Neural crest cell (in vitro differentiated cells): ENCODE results near the gene DPEP3. TPM values are rescaled to one million over a fixed set of nuclear protein-coding genes. Genes with fewer than 3 reads are reported as not detected.

Experiments
- DNase-seq: peaks from one replicate; pipeline ENCODE4 v3.0.0; 2021; ENCODE audit warnings: low read depth, mixed read lengths, low spot score
- H3K27ac Mint-ChIP-seq: one replicate; pipeline ENCODE4 v1.8.0; 2021; ENCODE audit warnings: mild to moderate bottlenecking, mixed read lengths; ENCODE audit not compliant: unreplicated experiment
- H3K27me3 Mint-ChIP-seq: 2 replicates; pipeline ENCODE4 v1.8.0; 2021; ENCODE audit warnings: low read depth, mild to moderate bottlenecking, mixed read lengths
- H3K36me3 Mint-ChIP-seq: 2 replicates; pipeline ENCODE4 v1.8.0; 2021; ENCODE audit warnings: low read depth, mild to moderate bottlenecking, mixed read lengths
- H3K4me1 Mint-ChIP-seq: 2 replicates; pipeline ENCODE4 v1.8.0; 2021; ENCODE audit warnings: mixed read lengths
- H3K4me3 Mint-ChIP-seq: one replicate; pipeline ENCODE4 v1.8.0; 2021; ENCODE audit warnings: mild to moderate bottlenecking, mixed read lengths
- H3K9me3 Mint-ChIP-seq: 2 replicates; pipeline ENCODE4 v1.8.0; 2021; ENCODE audit warnings: mixed read lengths
- CTCF ChIP-seq: fragments of 200-600 bp; sonication (generic); conservative IDR thresholded peaks from 2 replicates; pipeline ENCODE4 v1.5.0; 2021; ENCODE audit warnings: antibody characterized with exemption, mild to moderate bottlenecking
- total RNA-seq: library from RNA; stranded (reverse); gene quantifications from 2 replicates; pipeline ENCODE4 v1.2.1, GENCODE V29; 2021

DPEP3 gene
- total RNA-seq, 1 donor from 2014 or later, result not detected

DNA sequence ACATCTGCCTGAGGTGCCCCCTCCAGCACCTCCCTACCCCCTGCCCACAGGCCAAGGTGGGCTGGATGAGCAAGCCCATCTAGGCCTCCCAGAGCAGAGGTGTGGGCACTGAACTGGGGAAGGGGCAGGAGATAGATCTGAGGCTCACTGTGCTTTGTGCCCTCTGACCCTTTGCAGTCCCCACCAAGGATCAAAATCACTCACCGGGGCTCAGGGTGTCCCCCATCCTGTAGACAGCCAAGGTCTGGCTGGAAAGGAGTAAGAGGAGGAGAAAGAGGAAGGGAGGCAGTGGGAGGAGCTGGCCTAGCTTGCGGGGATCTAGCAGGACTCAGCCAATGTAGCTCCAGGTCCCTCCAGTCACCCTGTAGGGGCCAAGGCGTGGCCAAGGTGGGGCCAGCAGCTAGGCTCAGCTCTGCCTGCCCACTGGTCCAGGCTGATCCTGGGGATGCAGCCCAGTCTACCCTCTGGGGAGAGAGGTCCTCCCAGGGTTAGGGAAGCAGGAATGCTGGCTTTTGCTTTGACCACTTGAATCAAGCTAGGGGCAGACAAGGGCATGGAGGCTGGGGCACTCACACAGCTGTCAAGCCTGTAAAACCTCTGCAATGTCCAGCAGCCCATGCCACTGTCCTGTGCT lies 13.6 kb downstream of the DPEP3 start:
- H3K27me3 Mint-ChIP-seq, result no peaks in the 10 kb centered on the region
- no peaks in the 10 kb centered on the region for H3K9me3 Mint-ChIP-seq
- peaks cover 38% of the 10 kb centered on the region for H3K4me1 Mint-ChIP-seq
- H3K36me3 Mint-ChIP-seq, result no peaks in the 10 kb centered on the region
- peak overlapping the region; percentile 94 for H3K27ac Mint-ChIP-seq
- TF ChIP-seq CTCF, result no peak
- H3K4me3 Mint-ChIP-seq, result peak overlapping the region; percentile 97
- no peak for DNase-seq

GRCh38 chr16:67965668-67966548 lies 14.4 kb downstream of the DPEP3 start:
- no peak for TF ChIP-seq CTCF
- Mint-ChIP-seq H3K9me3 (no peaks in the 10 kb centered on the region), H3K27ac (peak overlapping the region; percentile 24), H3K36me3 (no peaks in the 10 kb centered on the region), H3K4me1 (peaks cover 38% of the 10 kb centered on the region), H3K4me3 (peak overlapping the region; percentile 97), H3K27me3 (no peaks in the 10 kb centered on the region)
- no peak for DNase-seq

DNA sequence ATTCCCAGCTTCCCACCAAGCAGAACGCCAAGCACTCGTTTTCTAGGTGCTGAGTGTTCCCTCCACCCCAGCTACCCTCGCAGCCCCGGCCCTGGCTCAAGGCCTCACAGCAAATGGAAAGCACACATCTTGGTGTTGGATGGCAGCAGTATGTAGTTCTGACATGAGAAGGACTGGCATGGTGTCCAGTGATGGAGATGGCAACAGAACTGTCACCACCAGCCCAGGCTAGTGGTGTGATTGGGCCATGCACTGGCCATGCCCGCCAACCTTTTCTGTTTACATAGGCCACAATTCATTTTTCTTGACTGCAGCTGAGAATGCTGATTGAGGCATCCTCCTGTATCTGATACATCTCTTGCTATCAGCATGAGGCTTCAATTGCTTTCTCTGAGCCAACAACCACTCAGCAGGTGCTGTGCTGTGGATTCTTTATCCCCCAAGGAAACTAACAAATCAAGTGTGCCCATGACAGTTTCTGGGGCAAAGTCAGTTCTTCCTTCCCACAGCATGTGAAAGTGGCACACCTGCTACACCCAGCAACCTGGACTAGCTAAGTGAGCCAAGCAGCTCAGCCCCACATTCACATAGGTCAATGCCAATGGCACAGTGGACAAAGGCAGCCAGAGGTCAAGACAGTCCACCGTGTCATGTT lies 15.7 kb downstream of the DPEP3 start:
- H3K27ac Mint-ChIP-seq, result no peak overlapping the region
- H3K27me3 Mint-ChIP-seq, result no peaks in the 10 kb centered on the region
- peak overlapping the region; percentile 19 for H3K4me3 Mint-ChIP-seq
- no peak for DNase-seq
- H3K36me3 Mint-ChIP-seq, result no peaks in the 10 kb centered on the region
- H3K9me3 Mint-ChIP-seq, result no peaks in the 10 kb centered on the region
- H3K4me1 Mint-ChIP-seq, result peaks cover 40% of the 10 kb centered on the region
- TF ChIP-seq CTCF, result no peak

GRCh38 chr16:67963662-67964321 lies 16.5 kb downstream of the DPEP3 start:
- TF ChIP-seq CTCF, result no peak
- Mint-ChIP-seq H3K27ac (no peak overlapping the region), H3K4me1 (peaks cover 35% of the 10 kb centered on the region), H3K36me3 (no peaks in the 10 kb centered on the region), H3K27me3 (no peaks in the 10 kb centered on the region), H3K4me3 (no peak overlapping the region), H3K9me3 (no peaks in the 10 kb centered on the region)
- DNase-seq, result no peak

DNA sequence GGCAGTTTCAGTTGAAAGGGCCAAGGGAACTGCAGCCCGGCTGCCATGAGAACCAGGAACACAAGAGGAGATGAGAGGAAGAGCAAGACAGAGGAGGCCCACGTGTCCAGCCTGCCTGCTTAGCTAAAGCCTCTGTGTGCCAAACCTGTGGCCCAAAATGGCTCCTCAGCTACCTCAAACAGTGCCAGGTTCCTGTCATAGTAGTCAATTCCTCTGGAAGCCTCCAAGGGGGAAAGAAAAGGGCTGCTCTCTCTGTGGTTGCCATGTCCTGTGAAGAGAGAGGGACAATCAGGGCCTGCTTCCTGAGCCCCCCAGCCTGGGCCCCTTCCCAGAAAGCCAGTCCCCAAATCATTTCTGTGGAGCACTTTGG lies 17.0 kb downstream of the DPEP3 start:
- Mint-ChIP-seq H3K4me3 (no peak overlapping the region), H3K27ac (no peak overlapping the region), H3K4me1 (peaks cover 35% of the 10 kb centered on the region), H3K9me3 (no peaks in the 10 kb centered on the region), H3K27me3 (no peaks in the 10 kb centered on the region), H3K36me3 (peaks cover 4% of the 10 kb centered on the region)
- no peak for TF ChIP-seq CTCF
- DNase-seq, result no peak
